Measurements from ENCODE around the gene SEC61B.

The SEC61B gene

DNA sequence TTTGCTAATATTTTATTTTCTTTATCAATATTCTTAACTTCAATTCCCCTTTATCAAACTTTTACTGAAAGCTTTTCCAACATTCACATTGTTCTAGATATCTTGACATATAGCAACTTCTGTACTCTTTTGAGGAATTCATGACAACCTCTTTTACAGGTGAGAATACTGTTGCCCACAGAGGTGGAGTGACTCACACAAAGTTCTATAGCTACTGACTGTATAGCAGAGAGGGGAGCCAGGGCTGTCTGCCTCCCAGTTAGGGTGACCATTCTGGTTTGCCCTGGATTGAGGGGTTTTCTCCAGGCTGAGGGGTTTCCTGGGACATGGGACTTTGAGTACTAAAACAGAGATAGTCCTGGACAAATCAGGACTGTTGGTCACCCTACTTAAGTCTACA lies 16.2 kb downstream of the SEC61B start:
- no peak for DNase-seq (ENCODE audit: low spot score)

GRCh38 chr9:99239341-99240060 lies 17.4 kb downstream of the SEC61B start:
- DNase-seq (ENCODE audit: low spot score) = no peak

DNA sequence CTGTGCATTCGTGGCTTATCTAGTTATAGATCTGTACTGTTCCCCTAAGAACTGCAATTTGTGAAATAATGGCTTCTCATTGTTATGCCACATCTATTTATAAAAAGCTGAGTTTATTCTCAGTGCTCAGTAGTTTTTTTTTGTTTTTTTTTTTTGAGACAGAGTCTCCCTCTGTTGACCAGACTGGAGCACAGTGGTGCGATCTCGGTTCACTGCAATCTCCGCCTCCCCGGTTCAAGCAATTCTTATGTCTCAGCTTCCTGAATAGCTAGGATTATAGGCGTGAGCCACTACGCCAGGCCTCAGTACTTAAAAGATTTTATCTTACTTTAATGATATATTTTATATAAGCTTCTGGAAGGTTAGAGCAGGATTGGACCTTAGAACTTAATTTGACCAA lies 19.0 kb downstream of the SEC61B start:
- no peak for DNase-seq (ENCODE audit: low spot score)

GRCh38 chr9:99244344-99245260 lies 22.5 kb downstream of the SEC61B start:
- DNase-seq (ENCODE audit: low spot score) = peak; percentile 31

DNA sequence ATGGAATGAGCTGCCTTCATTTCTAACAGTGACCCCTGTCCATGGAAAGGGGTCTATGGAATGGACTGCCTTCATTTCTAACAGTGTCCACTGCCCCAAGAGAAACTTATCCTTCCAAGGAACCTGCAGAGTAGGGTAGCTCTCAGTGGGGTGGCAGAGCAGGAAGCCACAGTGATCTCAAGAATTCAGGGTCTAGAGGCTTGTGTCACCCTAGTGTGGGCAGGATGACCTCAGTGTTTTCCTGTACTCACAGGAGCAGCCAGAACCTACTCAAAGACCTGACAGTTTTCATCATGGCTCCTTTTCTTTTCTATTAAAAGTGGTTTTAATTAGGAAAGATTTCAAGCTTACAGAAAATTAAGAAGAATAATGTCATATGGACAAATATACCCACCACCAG lies 27.5 kb downstream of the SEC61B start:
- no peak for DNase-seq (ENCODE audit: low spot score)

- DNase-seq (ENCODE audit: low spot score) = no peak
Observed at GRCh38 chr9:99251157-99251556, 29.1 kb downstream of the SEC61B start.

DNA sequence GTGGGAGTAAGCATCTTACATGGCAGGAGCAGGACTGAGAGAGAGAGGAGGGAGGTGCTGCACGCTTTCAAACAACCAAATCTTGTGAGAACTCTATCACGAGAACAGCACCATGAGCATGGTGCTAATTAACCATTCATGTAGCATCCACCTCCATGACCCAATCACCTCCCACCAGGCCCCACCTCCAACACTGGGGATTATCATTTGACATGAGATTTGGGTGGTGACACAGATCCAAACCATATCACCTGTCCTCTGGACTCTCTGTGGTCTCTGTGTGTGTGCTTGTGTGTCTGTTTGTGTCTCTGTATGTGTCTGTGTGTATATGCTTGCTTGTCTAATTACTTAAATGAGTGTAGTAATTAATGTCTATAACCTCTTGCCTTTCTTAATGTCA lies 31.1 kb downstream of the SEC61B start:
- no peak for DNase-seq (ENCODE audit: low spot score)

GRCh38 chr9:99253772-99254431 lies 31.8 kb downstream of the SEC61B start:
- DNase-seq (ENCODE audit: low spot score) = peak; percentile 67

- no peak for DNase-seq (ENCODE audit: low spot score)
Observed at GRCh38 chr9:99255651-99256050, 33.6 kb downstream of the SEC61B start.

DNA sequence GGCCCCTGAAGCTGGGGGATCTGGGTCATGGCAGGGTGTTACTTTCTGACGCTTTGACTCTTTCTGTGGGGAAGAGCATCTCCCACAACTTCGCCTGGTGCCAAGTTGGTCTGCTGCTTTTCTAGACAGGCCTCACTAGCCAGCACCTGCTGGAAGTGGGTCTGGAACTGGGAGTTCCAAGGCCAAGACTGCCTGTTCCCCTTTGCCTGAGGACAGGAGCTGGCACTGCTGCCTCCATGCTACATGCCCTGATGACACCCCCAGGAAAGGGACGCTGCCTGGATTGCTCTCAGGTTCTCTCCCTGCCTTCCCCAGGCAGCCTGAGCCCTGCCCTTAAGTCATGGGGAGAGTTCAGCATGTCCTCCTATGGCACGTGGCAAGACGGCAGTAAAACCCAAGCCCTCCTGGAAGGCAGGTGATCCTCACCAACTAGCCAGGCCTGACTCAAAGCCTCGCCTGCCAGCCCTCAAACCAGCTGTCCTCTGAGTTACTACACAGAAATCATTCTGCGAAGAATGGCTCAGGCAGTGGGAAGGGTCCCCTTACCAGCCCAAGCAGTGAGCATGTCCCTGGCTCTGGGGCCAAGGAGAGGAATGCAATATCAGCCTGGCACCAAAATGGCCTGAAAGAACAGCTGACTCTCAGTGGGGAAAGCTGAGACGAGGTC lies 35.8 kb downstream of the SEC61B start:
- DNase-seq (ENCODE audit: low spot score) = no peak

DNA sequence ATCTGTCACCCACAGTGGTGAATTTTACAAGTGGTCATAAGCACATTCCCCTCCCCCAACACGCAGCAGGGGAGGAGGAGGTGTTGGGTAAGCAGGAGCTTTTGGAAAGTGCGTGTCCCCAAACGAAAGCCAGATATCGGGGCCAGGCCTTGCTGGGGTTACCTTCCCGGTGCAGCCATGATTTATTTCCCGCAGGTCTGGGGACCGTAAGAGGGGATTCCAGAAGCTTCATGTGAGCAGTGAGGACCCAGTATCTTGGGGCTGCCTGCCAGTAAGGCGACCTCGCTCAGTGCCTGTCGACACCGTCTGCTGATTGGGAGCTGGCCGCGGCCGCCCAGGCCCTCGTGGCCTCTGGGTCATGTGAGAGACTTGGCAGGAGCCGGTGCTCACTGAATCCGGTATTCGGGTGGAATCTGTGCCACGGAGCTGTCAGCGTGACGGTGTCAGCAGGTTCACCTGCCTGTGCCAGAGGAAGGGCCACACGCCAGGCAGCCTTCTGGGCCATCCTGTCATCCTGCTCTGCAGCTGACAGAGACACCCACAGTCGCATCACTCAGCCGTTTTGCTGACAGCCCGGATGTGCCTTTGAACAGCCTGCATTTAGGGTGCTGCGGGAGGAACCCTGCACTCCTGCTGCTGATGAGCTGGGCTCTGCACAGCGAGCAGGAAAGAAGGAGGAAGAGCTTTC lies 37.3 kb downstream of the SEC61B start:
- no peak for DNase-seq (ENCODE audit: low spot score)

DNA sequence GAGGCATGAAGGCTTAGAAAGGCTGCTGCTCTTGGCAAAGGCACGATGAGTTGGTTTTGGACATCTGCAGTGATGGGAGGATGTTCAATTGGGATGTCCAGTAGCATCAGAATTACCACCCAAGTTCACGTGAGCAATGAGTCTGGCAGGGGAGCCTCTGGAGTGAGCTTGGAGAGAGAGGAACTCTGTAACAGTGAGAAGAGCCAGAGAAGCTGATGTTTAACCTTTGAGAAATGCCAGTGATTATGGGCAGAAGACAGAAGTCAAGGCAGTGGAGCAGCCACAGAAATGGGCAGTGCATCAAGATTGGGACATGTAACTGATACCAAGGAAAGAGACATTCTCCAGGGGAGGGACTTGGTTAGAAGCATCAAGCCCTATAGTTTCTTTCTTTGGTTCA lies 39.8 kb downstream of the SEC61B start:
- DNase-seq (ENCODE audit: low spot score) = no peak

DNA sequence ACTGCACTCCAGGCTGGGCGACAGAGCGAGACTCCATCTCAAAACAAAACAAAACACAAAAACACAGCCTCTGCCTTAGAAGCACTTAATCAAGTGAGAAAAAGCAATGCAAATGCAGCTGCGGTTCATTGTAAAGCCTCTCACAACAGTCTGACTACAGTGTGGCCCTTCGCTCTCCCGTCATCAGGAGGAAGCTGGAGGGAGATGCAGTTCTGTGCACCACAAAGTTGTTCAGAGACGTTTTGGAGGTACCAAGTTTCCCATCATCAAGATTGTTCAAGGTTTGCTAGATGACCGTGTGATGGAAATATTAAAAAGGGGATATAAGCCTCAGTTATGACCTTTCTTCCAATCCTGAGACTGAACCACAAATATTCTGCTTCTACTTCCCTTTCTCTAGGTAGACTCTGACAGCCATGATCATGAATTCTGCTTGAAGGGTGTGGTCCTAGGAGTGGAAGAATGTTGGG lies 40.9 kb downstream of the SEC61B start:
- no peak for DNase-seq (ENCODE audit: low spot score)

DNA sequence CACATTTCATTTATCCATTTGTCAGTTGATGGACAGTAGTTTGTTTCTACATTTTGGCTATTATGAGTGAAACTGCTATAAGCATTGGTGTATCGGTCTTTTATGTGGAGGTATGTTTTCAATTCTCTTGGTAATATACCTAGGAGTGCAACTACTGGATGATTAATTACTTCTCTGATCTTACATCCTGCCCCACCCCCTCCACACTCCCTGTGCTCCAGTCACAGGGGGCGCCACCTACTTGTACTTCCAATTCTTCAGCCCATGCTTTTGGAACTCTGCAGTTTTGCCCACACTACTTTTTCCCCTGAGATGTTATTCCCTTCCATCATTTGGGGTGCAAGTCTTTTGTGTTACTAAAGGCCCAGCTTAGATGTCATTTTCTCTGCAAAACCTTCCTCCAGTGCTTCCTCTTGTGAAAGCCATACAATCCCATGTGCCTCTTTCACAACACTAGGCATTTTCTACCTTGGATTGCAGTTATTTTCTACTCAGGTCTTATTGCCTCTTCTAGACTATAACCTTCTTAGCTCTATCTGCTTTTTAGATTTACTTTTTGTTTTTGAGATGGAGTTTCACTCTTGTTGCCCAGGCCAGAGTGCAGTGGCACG lies 42.1 kb downstream of the SEC61B start:
- DNase-seq (ENCODE audit: low spot score) = peak; percentile 26

- no peak for DNase-seq (ENCODE audit: low spot score)
Observed at GRCh38 chr9:99265691-99266090, 43.6 kb downstream of the SEC61B start.

GRCh38 chr9:99266255-99267023 lies 44.4 kb downstream of the SEC61B start:
- DNase-seq (ENCODE audit: low spot score) = peak; percentile 86

DNA sequence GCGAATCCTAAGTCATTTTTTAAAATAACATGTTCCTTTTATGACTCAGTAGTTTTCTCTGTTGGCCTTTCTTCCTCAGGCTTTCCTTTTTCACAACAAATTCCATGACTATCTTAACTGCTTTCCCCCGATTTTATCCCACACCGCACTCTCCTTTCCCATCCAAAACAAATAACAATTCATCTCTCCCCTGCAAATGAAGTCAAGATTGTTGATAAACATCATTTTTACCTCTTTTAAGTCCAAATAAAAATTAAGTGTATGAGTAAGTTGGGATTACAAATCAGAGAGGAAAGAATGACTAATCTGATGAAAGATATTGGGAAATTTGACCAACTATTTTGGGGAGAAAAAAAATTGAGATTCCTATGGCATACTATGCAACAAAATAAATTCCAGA lies 47.3 kb downstream of the SEC61B start:
- no peak for DNase-seq (ENCODE audit: low spot score)

DNA sequence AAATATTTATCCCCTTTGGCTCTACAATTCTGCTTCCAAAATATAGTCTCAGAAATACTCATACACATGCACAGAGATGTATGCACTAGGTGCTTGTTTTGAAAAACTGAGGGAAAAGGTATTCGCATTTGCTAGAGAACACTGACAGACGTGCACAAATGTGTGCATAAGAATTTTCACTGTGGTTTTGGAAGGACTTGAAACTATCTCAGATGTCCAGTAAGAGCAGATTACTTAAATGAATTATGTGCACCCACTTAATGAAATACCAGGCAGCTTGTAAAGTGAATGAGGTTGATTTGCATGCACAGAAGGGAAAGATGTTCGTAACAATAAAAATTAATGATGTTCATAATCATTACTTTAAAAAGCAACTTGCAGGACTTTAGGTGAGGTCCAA lies 48.4 kb downstream of the SEC61B start:
- DNase-seq (ENCODE audit: low spot score) = no peak

DNA sequence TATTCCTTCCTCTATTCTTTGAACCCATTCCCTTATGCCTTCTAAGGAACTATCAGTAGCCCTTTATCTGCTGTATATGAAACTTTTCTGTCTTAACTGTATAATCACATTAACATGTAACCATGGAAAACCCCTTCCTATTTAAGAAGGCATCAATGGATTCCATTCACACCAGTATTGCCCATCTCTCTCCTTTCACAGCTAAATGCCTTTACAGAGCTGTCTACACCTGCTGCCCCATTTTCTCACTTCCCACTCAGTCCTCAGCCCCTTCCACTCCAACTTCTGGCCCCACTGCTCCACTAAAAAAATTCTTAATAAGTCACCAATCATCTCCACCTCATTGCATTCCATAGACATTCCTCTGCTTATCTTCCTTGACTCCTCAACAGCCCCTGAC lies 50.8 kb downstream of the SEC61B start:
- DNase-seq (ENCODE audit: low spot score) = no peak

DNA sequence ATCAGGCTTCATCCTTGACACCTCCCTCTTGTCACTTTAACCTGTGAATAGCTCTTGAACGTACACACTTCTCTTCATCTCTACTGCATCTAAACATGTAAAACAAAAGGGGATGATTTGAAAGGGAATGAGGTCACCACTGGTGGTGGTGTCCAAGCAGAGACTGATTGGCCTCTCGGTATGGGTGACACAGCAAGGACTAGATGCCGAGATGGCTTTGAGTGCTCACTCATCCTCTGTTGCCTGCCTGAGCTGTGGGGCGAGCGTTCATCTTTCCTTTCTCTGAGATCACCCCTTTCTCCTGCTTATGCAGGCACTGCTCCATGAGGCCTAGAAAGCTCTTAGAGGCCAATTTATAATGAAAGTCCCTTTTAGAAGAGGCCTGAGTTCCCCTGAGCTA lies 51.9 kb downstream of the SEC61B start:
- DNase-seq (ENCODE audit: low spot score) = no peak
